Daoy (cell line): ENCODE data around the gene SDK1. TPM values are rescaled to one million over a fixed set of nuclear protein-coding genes. Genes with fewer than 3 reads are reported as not detected.
A peak's percentile ranks its signal among the peaks of the same experiment; 100 is the strongest.

Experiments
- DNase-seq: peaks from one replicate; pipeline ENCODE4 v3.0.0-alpha.2; 2015; ENCODE audit warnings: low read depth
- total RNA-seq: library from RNA; depleted of rRNA; stranded (reverse); fragments of >200 nt; shearing (Covaris generic); gene quantifications from 2 replicates; pipeline ENCODE4 v1.2.3, GENCODE V29; 2014

SDK1 gene
- total RNA-seq, 1 experiment from 2014 or later, result 4.2 TPM

GRCh38 chr7:4265676-4266075, 964.6 kb downstream of the SDK1 start:
- no peak for DNase-seq

- DNase-seq, result no peak
Measured at GRCh38 chr7:4266270-4267040, 965.4 kb downstream of the SDK1 start.

GRCh38 chr7:4267341-4268039, 966.4 kb downstream of the SDK1 start:
- peak; percentile 42 for DNase-seq

- DNase-seq, result peak; percentile 78
Measured at GRCh38 chr7:4268040-4268965, 967.3 kb downstream of the SDK1 start.

- no peak for DNase-seq
Measured at GRCh38 chr7:4269086-4269485, 968.0 kb downstream of the SDK1 start.

- DNase-seq, result no peak
Measured at GRCh38 chr7:4269746-4270145, 968.7 kb downstream of the SDK1 start.

GRCh38 chr7:4270268-4270667, 969.2 kb downstream of the SDK1 start:
- no peak for DNase-seq

- DNase-seq, result no peak
Measured at GRCh38 chr7:4270941-4271715, 970.1 kb downstream of the SDK1 start.

- no peak for DNase-seq
Measured at GRCh38 chr7:4271716-4272015, 970.6 kb downstream of the SDK1 start.

GRCh38 chr7:4272141-4272540, 971.1 kb downstream of the SDK1 start:
- DNase-seq, result no peak

- DNase-seq, result no peak
Measured at GRCh38 chr7:4273566-4274230, 972.6 kb downstream of the SDK1 start.

GRCh38 chr7:4274286-4274685, 973.2 kb downstream of the SDK1 start:
- DNase-seq, result no peak

- no peak for DNase-seq
Measured at GRCh38 chr7:4277936-4278335, 976.9 kb downstream of the SDK1 start.

- no peak for DNase-seq
Measured at GRCh38 chr7:4279216-4279615, 978.2 kb downstream of the SDK1 start.

GRCh38 chr7:4281231-4281993, 980.4 kb downstream of the SDK1 start:
- DNase-seq, result no peak

- DNase-seq, result peak; percentile 93
Measured at GRCh38 chr7:4282434-4283223, 981.6 kb downstream of the SDK1 start.

- no peak for DNase-seq
Measured at GRCh38 chr7:4286351-4286750, 985.3 kb downstream of the SDK1 start.

- no peak for DNase-seq
Measured at GRCh38 chr7:4288791-4289394, 987.8 kb downstream of the SDK1 start.
